OCI-LY7 (cell line): Measurements from ENCODE around the gene KAZALD1. TPM values are rescaled to one million over a fixed set of nuclear protein-coding genes. Genes with fewer than 3 reads are reported as not detected.

Source experiments
- BruUV-seq: library from RNA; stranded (reverse); fragments of 400-500 nt; replicated peaks from 2 replicates; lab custom pipeline; 2021; lab: Mats Ljungman, UMichigan
- CTCF ChIA-PET: fragments of 300-600 bp; sonication (Branson Sonifier 250); formaldehyde crosslinking; loops from one replicate; lab custom pipeline; 2022; ENCODE audit warnings: antibody characterized with exemption; ENCODE audit not compliant: unreplicated experiment; lab: Charles Lee
- POLR2A ChIA-PET: fragments of 300-600 bp; sonication (Branson Sonifier 250); formaldehyde crosslinking; loops from one replicate; lab custom pipeline; 2022; ENCODE audit warnings: antibody characterized with exemption; lab: Charles Lee
- DNase-seq: peaks from one replicate; pipeline ENCODE4 v3.0.0-alpha.2; 2015; ENCODE audit warnings: low spot score
- H2AFZ ChIP-seq: fragments of 200-600 bp; sonication (generic), shearing (Covaris generic); 2 replicates; pipeline ENCODE4 v1.6.1; 2014; ENCODE audit warnings: mild to moderate bottlenecking, antibody characterized with exemption, low read length, moderate library complexity
- H3K27ac ChIP-seq: fragments of 200-600 bp; sonication (generic); 2 replicates; pipeline ENCODE4 v1.5.1; 2014; ENCODE audit warnings: mixed run types, low read depth, mild to moderate bottlenecking, moderate library complexity, low read length, inconsistent platforms; ENCODE audit not compliant: poor library complexity, severe bottlenecking
- H3K36me3 ChIP-seq: fragments of 200-600 bp; sonication (generic); 2 replicates; pipeline ENCODE4 v1.6.1; 2014; ENCODE audit warnings: mild to moderate bottlenecking, antibody characterized with exemption, low read length, moderate library complexity, mixed read lengths; ENCODE audit not compliant: insufficient read depth
- H3K4me1 ChIP-seq: fragments of 200-600 bp; sonication (generic); 2 replicates; pipeline ENCODE4 v1.5.1; 2014; ENCODE audit warnings: mild to moderate bottlenecking, low read length; ENCODE audit not compliant: insufficient read depth, poor library complexity, severe bottlenecking
- H3K4me2 ChIP-seq: fragments of 200-600 bp; sonication (generic); 2 replicates; pipeline ENCODE4 v1.6.1; 2014; ENCODE audit warnings: mild to moderate bottlenecking, low read length
- H3K4me3 ChIP-seq: fragments of 200-600 bp; sonication (generic); 2 replicates; pipeline ENCODE4 v1.5.1; 2014; ENCODE audit warnings: mild to moderate bottlenecking, low read depth, low read length; ENCODE audit not compliant: poor library complexity, severe bottlenecking
- H3K79me2 ChIP-seq: fragments of 200-600 bp; sonication (generic); 2 replicates; pipeline ENCODE4 v1.6.1; 2016; ENCODE audit warnings: low read depth, mild to moderate bottlenecking, low read length, moderate library complexity, mixed read lengths; ENCODE audit not compliant: insufficient read depth
- H3K9me2 ChIP-seq: fragments of 200-600 bp; sonication (generic); 2 replicates; pipeline ENCODE4 v1.6.1; 2016; ENCODE audit warnings: mild to moderate bottlenecking, low read length, mixed read lengths; ENCODE audit not compliant: insufficient read depth
- H3K9me3 ChIP-seq: fragments of 200-600 bp; sonication (generic); 2 replicates; pipeline ENCODE4 v1.6.1; 2014; ENCODE audit warnings: mild to moderate bottlenecking, mixed run types, low read length, mixed read lengths
- H4K20me1 ChIP-seq: fragments of 200-600 bp; sonication (generic); 2 replicates; pipeline ENCODE4 v1.6.1; 2014; ENCODE audit warnings: mild to moderate bottlenecking, antibody characterized with exemption, low read length, moderate library complexity, mixed read lengths; ENCODE audit not compliant: insufficient read depth
- EZH2phosphoT487 ChIP-seq: fragments of 200-600 bp; sonication (generic); IDR thresholded peaks from 2 replicates; pipeline ENCODE4 v1.6.1; 2018; ENCODE audit warnings: low read depth, borderline replicate concordance, mild to moderate bottlenecking, mixed run types, antibody characterized with exemption, low read length, moderate library complexity, mixed read lengths
- intact Hi-C: fragments of 100-400 bp; cut with micrococcal nuclease; formaldehyde crosslinking; loops from one replicate; pipeline ENCODE4 v1.10.0; 2022; ENCODE audit not compliant: unreplicated experiment
- total RNA-seq, 2 experiments: library from RNA; depleted of rRNA in 1 of 2; stranded (reverse); fragments of >200 nt in 1 of 2; shearing (Covaris generic) in 1 of 2; gene quantifications; 2 replicates each; pipeline ENCODE4 v1.2.3, GENCODE V29; 2014 to 2022
- TF ChIP-seq, protein P1 (sequence below): fragments of 200-600 bp; sonication (generic); conservative IDR thresholded peaks from 2 replicates; pipeline ENCODE4 v1.5.1; 2014; ENCODE audit warnings: mild to moderate bottlenecking, antibody characterized with exemption, low read length, moderate library complexity, mixed read lengths

Gene KAZALD1
- total RNA-seq, 2 experiments from 2014 or later, result 18.8 to 36.4 TPM

DNA sequence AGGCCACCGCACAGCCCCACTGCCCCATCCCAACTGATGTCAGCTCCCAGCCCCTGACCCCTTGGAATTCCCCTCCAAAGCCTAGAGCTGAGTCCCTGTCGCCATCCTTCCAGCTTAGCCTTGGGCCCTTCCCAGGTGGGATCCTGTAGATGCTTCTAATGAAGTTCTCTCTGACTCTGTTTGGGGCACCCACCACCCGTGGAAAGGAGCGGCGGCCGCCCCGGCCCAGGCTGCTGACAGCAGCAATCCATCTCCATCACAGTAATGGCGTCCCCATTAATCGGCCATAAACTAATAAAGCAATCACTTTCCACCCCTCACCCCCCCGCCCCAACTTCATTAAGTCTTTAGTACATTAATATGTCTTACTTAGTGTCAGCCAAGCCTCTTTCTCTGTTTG is 25.6 kb downstream of the KAZALD1 start:
- TF ChIP-seq, protein P1, sequence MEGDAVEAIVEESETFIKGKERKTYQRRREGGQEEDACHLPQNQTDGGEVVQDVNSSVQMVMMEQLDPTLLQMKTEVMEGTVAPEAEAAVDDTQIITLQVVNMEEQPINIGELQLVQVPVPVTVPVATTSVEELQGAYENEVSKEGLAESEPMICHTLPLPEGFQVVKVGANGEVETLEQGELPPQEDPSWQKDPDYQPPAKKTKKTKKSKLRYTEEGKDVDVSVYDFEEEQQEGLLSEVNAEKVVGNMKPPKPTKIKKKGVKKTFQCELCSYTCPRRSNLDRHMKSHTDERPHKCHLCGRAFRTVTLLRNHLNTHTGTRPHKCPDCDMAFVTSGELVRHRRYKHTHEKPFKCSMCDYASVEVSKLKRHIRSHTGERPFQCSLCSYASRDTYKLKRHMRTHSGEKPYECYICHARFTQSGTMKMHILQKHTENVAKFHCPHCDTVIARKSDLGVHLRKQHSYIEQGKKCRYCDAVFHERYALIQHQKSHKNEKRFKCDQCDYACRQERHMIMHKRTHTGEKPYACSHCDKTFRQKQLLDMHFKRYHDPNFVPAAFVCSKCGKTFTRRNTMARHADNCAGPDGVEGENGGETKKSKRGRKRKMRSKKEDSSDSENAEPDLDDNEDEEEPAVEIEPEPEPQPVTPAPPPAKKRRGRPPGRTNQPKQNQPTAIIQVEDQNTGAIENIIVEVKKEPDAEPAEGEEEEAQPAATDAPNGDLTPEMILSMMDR, result no peak
- no peak overlapping the region for H3K27ac ChIP-seq
- no peaks in the 10 kb centered on the region for H3K4me1 ChIP-seq
- no peak overlapping the region for H3K4me3 ChIP-seq
- H2AFZ ChIP-seq, result no peak overlapping the region
- no TSS peak for BruUV-seq
- no peak for DNase-seq
- H3K4me2 ChIP-seq, result no peak overlapping the region
- no peaks in the 10 kb centered on the region for H3K9me3 ChIP-seq
- H4K20me1 ChIP-seq, result no peaks in the 10 kb centered on the region
- ChIA-PET POLR2A (no interaction called here), CTCF (no interaction called here)
- H3K36me3 ChIP-seq, result no peaks in the 10 kb centered on the region
- intact Hi-C loops, result no loop called here
- H3K9me2 ChIP-seq, result no peaks in the 10 kb centered on the region
- no peaks in the 10 kb centered on the region for H3K79me2 ChIP-seq

DNA sequence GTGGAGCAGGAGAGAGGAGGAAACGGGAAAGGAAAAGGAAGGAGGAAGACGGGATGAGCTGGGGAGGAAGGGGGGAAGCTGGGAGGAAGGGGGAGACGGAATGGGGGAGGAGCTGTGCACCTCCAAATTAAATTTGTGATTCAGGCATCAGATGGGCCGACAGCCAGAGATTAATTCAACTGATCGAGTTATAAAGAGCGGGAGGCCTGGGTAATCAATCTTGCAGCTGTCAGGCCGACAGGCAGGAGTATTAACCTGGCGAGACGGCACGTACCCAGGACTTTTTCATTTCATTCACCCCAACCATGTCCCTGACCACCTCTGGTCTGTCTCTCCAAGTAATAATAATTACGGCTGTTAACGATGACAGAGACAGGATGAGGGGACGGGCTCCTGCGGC is 26.2 kb downstream of the KAZALD1 start:
- intact Hi-C loops, result no loop called here
- Histone ChIP-seq H2AFZ (no peak overlapping the region), H3K4me3 (no peak overlapping the region), H3K27ac (no peak overlapping the region), H3K9me2 (no peaks in the 10 kb centered on the region), H3K4me1 (no peaks in the 10 kb centered on the region), H4K20me1 (no peaks in the 10 kb centered on the region), H3K79me2 (no peaks in the 10 kb centered on the region), H3K36me3 (no peaks in the 10 kb centered on the region), H3K9me3 (no peaks in the 10 kb centered on the region), H3K4me2 (no peak overlapping the region)
- DNase-seq, result no peak
- ChIA-PET POLR2A (no interaction called here), CTCF (no interaction called here)
- TF ChIP-seq, protein P1, result no peak
- no peak for TF ChIP-seq EZH2phosphoT487
- BruUV-seq, result no TSS peak

GRCh38 chr10:101089520-101090299 is 27.9 kb downstream of the KAZALD1 start:
- intact Hi-C loops, result no loop called here
- no peak for DNase-seq
- Histone ChIP-seq H3K79me2 (no peaks in the 10 kb centered on the region), H3K4me1 (no peaks in the 10 kb centered on the region), H3K27ac (no peak overlapping the region), H3K36me3 (no peaks in the 10 kb centered on the region), H2AFZ (no peak overlapping the region), H3K9me3 (no peaks in the 10 kb centered on the region), H4K20me1 (no peaks in the 10 kb centered on the region), H3K4me3 (no peak overlapping the region), H3K4me2 (no peak overlapping the region), H3K9me2 (no peaks in the 10 kb centered on the region)
- TF ChIP-seq, protein P1, result no peak
- TF ChIP-seq EZH2phosphoT487, result no peak
- ChIA-PET CTCF (no interaction called here), POLR2A (interaction anchor here (0.6 kb wide), 1 partner anchor 127 kb away, joined by 3 read pairs; no protein-coding TSS in a partner anchor)
- no TSS peak for BruUV-seq
